ENCODE measurements around the gene BARHL1.

The BARHL1 gene

GRCh38 chr9:132537352-132537751 is 45.1 kb upstream of the BARHL1 start:
- Histone ChIP-seq H3K9me2 (ENCODE audit: low read depth, low read length) (no peaks in the 10 kb centered on the region), H3K79me2 (ENCODE audit: insufficient read depth, low read length) (no peaks in the 10 kb centered on the region), H3K4me3 (ENCODE audit: low read depth, low read length, poor library complexity, severe bottlenecking) (no peak overlapping the region), H3K4me1 (ENCODE audit: insufficient read depth, low read length, severe bottlenecking) (no peaks in the 10 kb centered on the region), H3K4me2 (ENCODE audit: low read length) (no peak overlapping the region), H2AFZ (ENCODE audit: low read length) (no peak overlapping the region), H3F3A (ENCODE audit: insufficient read depth, low read length) (no peaks in the 10 kb centered on the region), H3K27ac (ENCODE audit: low read depth, low read length, poor library complexity, severe bottlenecking) (no peak overlapping the region), H4K20me1 (ENCODE audit: insufficient read depth, low read length) (no peaks in the 10 kb centered on the region), H3K27me3 (ENCODE audit: insufficient read depth, low read length) (peaks cover 12% of the 10 kb centered on the region; the same call in 1 of the 2 replicates), H3K9me3 (ENCODE audit: low read length) (peaks cover 4% of the 10 kb centered on the region; the same call in 1 of the 2 replicates), H3K36me3 (ENCODE audit: insufficient read depth, low read length) (no peaks in the 10 kb centered on the region; the same call in 1 of the 2 replicates), H3K9ac (ENCODE audit: low read length) (no peak overlapping the region)
- no peak for TF ChIP-seq EZH2 (IDR thresholded peaks at IDR 0.05; ENCODE audit: borderline replicate concordance, low read length)
- no peak for TF ChIP-seq CTCF (IDR thresholded peaks at IDR 0.05; ENCODE audit: low read length)

GRCh38 chr9:132538071-132538470 is 44.3 kb upstream of the BARHL1 start:
- Histone ChIP-seq H3K27ac (ENCODE audit: low read depth, low read length, poor library complexity, severe bottlenecking) (no peak overlapping the region), H3K4me1 (ENCODE audit: insufficient read depth, low read length, severe bottlenecking) (no peaks in the 10 kb centered on the region), H3K4me2 (ENCODE audit: low read length) (no peak overlapping the region), H3K9me2 (ENCODE audit: low read depth, low read length) (no peaks in the 10 kb centered on the region), H2AFZ (ENCODE audit: low read length) (no peak overlapping the region), H3K36me3 (ENCODE audit: insufficient read depth, low read length) (no peaks in the 10 kb centered on the region; the same call in 1 of the 2 replicates), H3K79me2 (ENCODE audit: insufficient read depth, low read length) (no peaks in the 10 kb centered on the region), H3K4me3 (ENCODE audit: low read depth, low read length, poor library complexity, severe bottlenecking) (no peak overlapping the region), H3K27me3 (ENCODE audit: insufficient read depth, low read length) (peaks cover 13% of the 10 kb centered on the region; the same call in 1 of the 2 replicates), H3F3A (ENCODE audit: insufficient read depth, low read length) (no peaks in the 10 kb centered on the region), H3K9ac (ENCODE audit: low read length) (no peak overlapping the region), H3K9me3 (ENCODE audit: low read length) (peaks cover 4% of the 10 kb centered on the region; the same call in 1 of the 2 replicates), H4K20me1 (ENCODE audit: insufficient read depth, low read length) (no peaks in the 10 kb centered on the region)
- TF ChIP-seq EZH2 (IDR thresholded peaks at IDR 0.05; ENCODE audit: borderline replicate concordance, low read length) = no peak
- no peak for TF ChIP-seq CTCF (IDR thresholded peaks at IDR 0.05; ENCODE audit: low read length)

- Histone ChIP-seq H3K27ac (ENCODE audit: low read depth, low read length, poor library complexity, severe bottlenecking) (no peak overlapping the region), H3K9me2 (ENCODE audit: low read depth, low read length) (no peaks in the 10 kb centered on the region), H3K4me2 (ENCODE audit: low read length) (no peak overlapping the region), H3K4me3 (ENCODE audit: low read depth, low read length, poor library complexity, severe bottlenecking) (no peak overlapping the region), H3K9me3 (ENCODE audit: low read length) (peaks cover 4% of the 10 kb centered on the region; the same call in 1 of the 2 replicates), H4K20me1 (ENCODE audit: insufficient read depth, low read length) (no peaks in the 10 kb centered on the region), H3K4me1 (ENCODE audit: insufficient read depth, low read length, severe bottlenecking) (no peaks in the 10 kb centered on the region), H3K36me3 (ENCODE audit: insufficient read depth, low read length) (no peaks in the 10 kb centered on the region; the same call in 1 of the 2 replicates), H3K79me2 (ENCODE audit: insufficient read depth, low read length) (no peaks in the 10 kb centered on the region), H3K9ac (ENCODE audit: low read length) (no peak overlapping the region), H2AFZ (ENCODE audit: low read length) (no peak overlapping the region), H3F3A (ENCODE audit: insufficient read depth, low read length) (no peaks in the 10 kb centered on the region), H3K27me3 (ENCODE audit: insufficient read depth, low read length) (peaks cover 15% of the 10 kb centered on the region; the same call in 1 of the 2 replicates)
- no peak for TF ChIP-seq CTCF (IDR thresholded peaks at IDR 0.05; ENCODE audit: low read length)
Observed at GRCh38 chr9:132539096-132539495, 43.3 kb upstream of the BARHL1 start.
